Measurements from ENCODE around the gene CHRNB2.

GRCh38 chr1:154605534-154605933, 38.0 kb downstream of the CHRNB2 start:
- TF ChIP-seq, protein P1, sequence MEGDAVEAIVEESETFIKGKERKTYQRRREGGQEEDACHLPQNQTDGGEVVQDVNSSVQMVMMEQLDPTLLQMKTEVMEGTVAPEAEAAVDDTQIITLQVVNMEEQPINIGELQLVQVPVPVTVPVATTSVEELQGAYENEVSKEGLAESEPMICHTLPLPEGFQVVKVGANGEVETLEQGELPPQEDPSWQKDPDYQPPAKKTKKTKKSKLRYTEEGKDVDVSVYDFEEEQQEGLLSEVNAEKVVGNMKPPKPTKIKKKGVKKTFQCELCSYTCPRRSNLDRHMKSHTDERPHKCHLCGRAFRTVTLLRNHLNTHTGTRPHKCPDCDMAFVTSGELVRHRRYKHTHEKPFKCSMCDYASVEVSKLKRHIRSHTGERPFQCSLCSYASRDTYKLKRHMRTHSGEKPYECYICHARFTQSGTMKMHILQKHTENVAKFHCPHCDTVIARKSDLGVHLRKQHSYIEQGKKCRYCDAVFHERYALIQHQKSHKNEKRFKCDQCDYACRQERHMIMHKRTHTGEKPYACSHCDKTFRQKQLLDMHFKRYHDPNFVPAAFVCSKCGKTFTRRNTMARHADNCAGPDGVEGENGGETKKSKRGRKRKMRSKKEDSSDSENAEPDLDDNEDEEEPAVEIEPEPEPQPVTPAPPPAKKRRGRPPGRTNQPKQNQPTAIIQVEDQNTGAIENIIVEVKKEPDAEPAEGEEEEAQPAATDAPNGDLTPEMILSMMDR (IDR thresholded peaks at IDR 0.05; ENCODE audit: low read length) = no peak
- TF ChIP-seq EZH2 (optimal IDR thresholded peaks at IDR 0.05; ENCODE audit: low read depth, low read length) = no peak

Measured in MM.1S (cell line).